ENCODE measurements around the gene ZNF439.
"Not testable (repeated sequence)": the region's sequence is repeated elsewhere in the genome, so short reads cannot be mapped to it uniquely, and the experiment has no call there.

ZNF439 gene

GRCh38 chr19:11882606-11883005, 34.1 kb downstream of the ZNF439 start:
- Histone ChIP-seq H3K27ac (ENCODE audit: insufficient read depth in 1 of 2, low read depth in 1 of 2, low read length in 2 of 2, poor library complexity in 1 of 2, severe bottlenecking in 2 of 2) (no peak overlapping the region), H3K9me3 (ENCODE audit: control extremely low read depth in 1 of 5, control insufficient read depth in 4 of 5, insufficient read depth in 2 of 5, low read depth in 1 of 5, low read length in 4 of 5) (peaks cover 0 to 19% (median 8%) of the 10 kb centered on the region in 5 experiments), H3K36me3 (ENCODE audit: control insufficient read depth in 4 of 4, insufficient read depth in 4 of 4, low read length in 3 of 4) (no peaks in the 10 kb centered on the region), H3K27me3 (replicated peaks in 2 of 5; ENCODE audit: control insufficient read depth in 4 of 5, insufficient read depth in 5 of 5, low read length in 4 of 5) (no peaks in the 10 kb centered on the region), H3K4me3 (ENCODE audit: control insufficient read depth in 1 of 7, extremely low read depth in 1 of 7, insufficient read depth in 4 of 7, low read depth in 2 of 7, low read length in 6 of 7) (peak overlapping the region in 2 of 7 experiments; percentile 25 to 48), H3K4me1 (ENCODE audit: control extremely low read depth in 1 of 4, control insufficient read depth in 4 of 4, insufficient read depth in 4 of 4, low read length in 3 of 4) (peaks cover 6 to 27% (median 14%) of the 10 kb centered on the region in 4 experiments)
- ChIA-PET CTCF (interaction anchor here (0.8 to 4.8 kb wide), 9 partner anchors 38 to 256 kb away, joined by 3 to 24 read pairs (median 7); partner anchors contain the start of genes ZNF491, ZNF700 and ZNF763), POLR2A (no interaction called here)
- no CpG with 5 or more reads among the region's 2 CpGs for whole genome bisulfite sequencing (ENCODE audit: insufficient coverage)
- DNase-seq = peak; percentile 14 to 79 (median 64)

DNA sequence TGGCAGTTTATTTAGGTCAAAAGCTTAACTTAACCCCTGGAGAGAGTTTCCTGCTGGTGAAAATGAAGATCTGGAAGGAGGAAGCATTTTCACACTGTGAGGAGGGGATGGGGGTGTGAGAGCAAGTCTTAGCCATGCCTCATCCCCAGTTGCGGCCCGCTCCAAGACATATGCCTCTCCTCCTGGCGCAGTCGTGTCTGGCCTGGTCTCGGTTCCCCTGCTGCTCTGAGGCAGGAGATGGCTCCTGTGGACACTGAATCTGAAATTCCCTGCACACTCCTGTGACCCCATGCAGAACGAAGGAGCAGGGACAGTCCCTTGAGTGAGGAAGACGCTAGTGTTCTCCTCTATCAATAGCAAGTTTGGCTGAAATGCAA, 38.7 kb downstream of the ZNF439 start:
- Histone ChIP-seq H3K4me3 (ENCODE audit: control insufficient read depth in 1 of 7, extremely low read depth in 1 of 7, insufficient read depth in 4 of 7, low read depth in 2 of 7, low read length in 6 of 7) (peak overlapping the region in 6 of 7 experiments; percentile 73 to 95 (median 84)), H3K27ac (ENCODE audit: insufficient read depth in 1 of 2, low read depth in 1 of 2, low read length in 2 of 2, poor library complexity in 1 of 2, severe bottlenecking in 2 of 2) (no peak overlapping the region), H3K36me3 (ENCODE audit: control insufficient read depth in 4 of 4, insufficient read depth in 4 of 4, low read length in 3 of 4) (peaks cover 0 to 12% (median 3%) of the 10 kb centered on the region in 4 experiments), H3K4me1 (ENCODE audit: control extremely low read depth in 1 of 4, control insufficient read depth in 4 of 4, insufficient read depth in 4 of 4, low read length in 3 of 4) (peaks cover 16 to 31% (median 21%) of the 10 kb centered on the region in 4 experiments), H3K27me3 (replicated peaks in 2 of 5; ENCODE audit: control insufficient read depth in 4 of 5, insufficient read depth in 5 of 5, low read length in 4 of 5) (no peaks in the 10 kb centered on the region), H3K9me3 (ENCODE audit: control extremely low read depth in 1 of 5, control insufficient read depth in 4 of 5, insufficient read depth in 2 of 5, low read depth in 1 of 5, low read length in 4 of 5) (peaks cover 0 to 18% (median 4%) of the 10 kb centered on the region in 5 experiments)
- POLR2A ChIA-PET = interaction anchor here (0.6 to 1.8 kb wide), 4 partner anchors 37 to 474 kb away, joined by 3 to 7 read pairs (median 5); partner anchors contain the start of gene ZNF20
- CTCF ChIA-PET = interaction anchor here (1.0 to 3.0 kb wide), 2 partner anchors 90 to 101 kb away, joined by 3 to 9 read pairs; no protein-coding TSS in a partner anchor
- DNase-seq = peak in 2 of 3 donors; percentile 47 to 62
- WGBS (ENCODE audit: insufficient coverage) = 26% methylated on average over 7 of the region's 7 CpGs

GRCh38 chr19:11887611-11888531, 39.3 kb downstream of the ZNF439 start, which contains the start of gene ZNF69:
ZNF69 (plus strand) TSS chr19:11887782; CDS start chr19:11887924, 142 bp downstream.
- peak; percentile 68 to 81 (median 73) for DNase-seq
- Histone ChIP-seq H3K27me3 (replicated peaks in 2 of 5; ENCODE audit: control insufficient read depth in 4 of 5, insufficient read depth in 5 of 5, low read length in 4 of 5) (no peaks in the 10 kb centered on the region), H3K4me3 (ENCODE audit: control insufficient read depth in 1 of 7, extremely low read depth in 1 of 7, insufficient read depth in 4 of 7, low read depth in 2 of 7, low read length in 6 of 7) (peak within 1 kb of the TSS; percentile 46 to 95 (median 81)), H3K36me3 (ENCODE audit: control insufficient read depth in 4 of 4, insufficient read depth in 4 of 4, low read length in 3 of 4) (peaks cover 0 to 16% (median 5%) of the 10 kb centered on the region in 4 experiments), H3K4me1 (ENCODE audit: control extremely low read depth in 1 of 4, control insufficient read depth in 4 of 4, insufficient read depth in 4 of 4, low read length in 3 of 4) (peaks cover 9 to 25% (median 19%) of the 10 kb centered on the region in 4 experiments), H3K27ac (ENCODE audit: insufficient read depth in 1 of 2, low read depth in 1 of 2, low read length in 2 of 2, poor library complexity in 1 of 2, severe bottlenecking in 2 of 2) (peak within 1 kb of the TSS; percentile 66 to 82), H3K9me3 (ENCODE audit: control extremely low read depth in 1 of 5, control insufficient read depth in 4 of 5, insufficient read depth in 2 of 5, low read depth in 1 of 5, low read length in 4 of 5) (peaks cover 2 to 20% (median 8%) of the 10 kb centered on the region in 5 experiments)
- ChIA-PET POLR2A (interaction anchor here (0.6 to 1.8 kb wide), 5 partner anchors 36 to 475 kb away, joined by 3 to 7 read pairs (median 5); partner anchors contain the start of gene ZNF20), CTCF (interaction anchor here (1.0 to 3.0 kb wide), 2 partner anchors 90 to 101 kb away, joined by 3 to 9 read pairs; no protein-coding TSS in a partner anchor)
- under 1% methylated on average over 56 of the region's 56 CpGs for WGBS (ENCODE audit: insufficient coverage)

DNA sequence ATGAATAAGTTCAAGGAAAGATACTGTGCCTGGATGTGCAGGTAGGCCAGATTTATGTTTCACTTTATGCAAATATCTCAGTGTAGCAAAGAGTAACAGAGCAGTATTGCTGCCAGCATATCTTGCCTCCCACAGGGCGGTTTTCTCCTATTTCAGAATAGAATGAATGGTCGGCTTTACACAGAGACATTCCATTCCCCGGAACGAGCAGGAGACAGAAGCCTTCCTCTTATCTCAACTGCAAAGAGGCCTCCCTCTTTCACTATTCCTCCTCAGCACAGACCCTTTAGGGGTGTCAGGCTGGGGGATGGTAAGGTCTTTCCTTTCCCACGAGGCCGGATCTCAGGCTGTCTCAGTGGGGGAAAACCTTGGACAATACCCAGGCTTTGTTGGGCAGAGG, 41.4 kb downstream of the ZNF439 start:
- POLR2A ChIA-PET; H3K4me3 ChIP-seq (ENCODE audit: control insufficient read depth in 1 of 7, extremely low read depth in 1 of 7, insufficient read depth in 4 of 7, low read depth in 2 of 7, low read length in 6 of 7); DNase-seq; H3K27ac ChIP-seq (ENCODE audit: insufficient read depth in 1 of 2, low read depth in 1 of 2, low read length in 2 of 2, poor library complexity in 1 of 2, severe bottlenecking in 2 of 2); H3K27me3 ChIP-seq (replicated peaks in 2 of 5; ENCODE audit: control insufficient read depth in 4 of 5, insufficient read depth in 5 of 5, low read length in 4 of 5); CTCF ChIA-PET: not testable (repeated sequence)
- WGBS (ENCODE audit: insufficient coverage) = 94% methylated on average over 3 of the region's 6 CpGs
- peaks cover 6 to 19% (median 18%) of the 10 kb centered on the region in 4 experiments for H3K4me1 ChIP-seq (ENCODE audit: control extremely low read depth in 1 of 4, control insufficient read depth in 4 of 4, insufficient read depth in 4 of 4, low read length in 3 of 4)
- peaks cover 5 to 31% (median 23%) of the 10 kb centered on the region in 5 experiments for H3K9me3 ChIP-seq (ENCODE audit: control extremely low read depth in 1 of 5, control insufficient read depth in 4 of 5, insufficient read depth in 2 of 5, low read depth in 1 of 5, low read length in 4 of 5)
- H3K36me3 ChIP-seq (ENCODE audit: control insufficient read depth in 4 of 4, insufficient read depth in 4 of 4, low read length in 3 of 4) = peaks cover 2 to 36% (median 14%) of the 10 kb centered on the region in 4 experiments

DNA sequence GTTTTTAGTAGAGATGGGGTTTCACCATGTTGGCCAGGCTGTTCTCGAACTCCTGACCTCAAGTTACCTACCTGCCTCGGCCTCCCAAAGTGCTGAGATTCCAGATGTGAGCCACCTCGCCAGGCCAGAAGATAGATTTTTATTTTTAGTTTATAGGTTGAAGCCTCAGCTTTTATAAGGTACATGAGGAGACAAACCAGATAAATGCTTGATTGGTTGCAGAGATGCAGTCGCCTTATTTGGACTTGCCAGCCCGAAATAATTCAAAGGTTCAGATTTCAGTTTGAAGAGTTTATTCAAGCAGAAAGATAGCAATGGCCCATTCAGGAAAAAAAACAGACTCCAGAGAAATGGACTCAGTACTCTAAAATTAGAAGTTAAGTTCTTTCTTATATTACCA, 42.1 kb downstream of the ZNF439 start:
- POLR2A ChIA-PET = no interaction called here
- peaks cover 2 to 44% (median 20%) of the 10 kb centered on the region in 4 experiments for H3K36me3 ChIP-seq (ENCODE audit: control insufficient read depth in 4 of 4, insufficient read depth in 4 of 4, low read length in 3 of 4)
- peaks cover 6 to 19% (median 18%) of the 10 kb centered on the region in 4 experiments for H3K4me1 ChIP-seq (ENCODE audit: control extremely low read depth in 1 of 4, control insufficient read depth in 4 of 4, insufficient read depth in 4 of 4, low read length in 3 of 4)
- H3K27ac ChIP-seq (ENCODE audit: insufficient read depth in 1 of 2, low read depth in 1 of 2, low read length in 2 of 2, poor library complexity in 1 of 2, severe bottlenecking in 2 of 2) = no peak overlapping the region
- H3K27me3 ChIP-seq (replicated peaks in 2 of 5; ENCODE audit: control insufficient read depth in 4 of 5, insufficient read depth in 5 of 5, low read length in 4 of 5) = no peaks in the 10 kb centered on the region
- peaks cover 5 to 34% (median 30%) of the 10 kb centered on the region in 5 experiments for H3K9me3 ChIP-seq (ENCODE audit: control extremely low read depth in 1 of 5, control insufficient read depth in 4 of 5, insufficient read depth in 2 of 5, low read depth in 1 of 5, low read length in 4 of 5)
- 100% methylated on average over 3 of the region's 5 CpGs for WGBS (ENCODE audit: insufficient coverage)
- CTCF ChIA-PET = no interaction called here
- no peak overlapping the region for H3K4me3 ChIP-seq (ENCODE audit: control insufficient read depth in 1 of 7, extremely low read depth in 1 of 7, insufficient read depth in 4 of 7, low read depth in 2 of 7, low read length in 6 of 7)
- DNase-seq = no peak

DNA sequence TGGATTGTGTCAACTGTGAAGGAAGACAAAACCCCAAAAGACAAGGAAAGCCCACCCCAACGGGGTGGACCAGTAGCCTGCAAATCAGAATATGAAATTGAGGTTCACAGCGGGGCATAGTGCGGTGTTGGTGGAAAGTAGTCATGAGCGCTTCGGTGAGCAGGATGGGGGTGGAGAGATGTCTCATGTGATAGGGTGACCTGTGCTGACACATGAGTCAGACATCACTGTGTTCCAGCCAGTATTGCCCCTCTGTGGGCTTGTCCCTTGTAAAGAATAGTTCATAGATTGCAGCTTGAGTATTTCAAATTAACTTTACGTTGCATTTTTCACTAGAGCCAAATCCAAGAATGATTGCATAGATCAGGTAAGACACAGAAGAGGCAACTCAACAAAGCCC, 46.3 kb downstream of the ZNF439 start:
- H3K9me3 ChIP-seq (ENCODE audit: control extremely low read depth in 1 of 5, control insufficient read depth in 4 of 5, insufficient read depth in 2 of 5, low read depth in 1 of 5, low read length in 4 of 5) = peaks cover 9 to 52% (median 41%) of the 10 kb centered on the region in 5 experiments
- H3K4me3 ChIP-seq (ENCODE audit: control insufficient read depth in 1 of 7, extremely low read depth in 1 of 7, insufficient read depth in 4 of 7, low read depth in 2 of 7, low read length in 6 of 7) = no peak overlapping the region
- no peaks in the 10 kb centered on the region for H3K27me3 ChIP-seq (replicated peaks in 2 of 5; ENCODE audit: control insufficient read depth in 4 of 5, insufficient read depth in 5 of 5, low read length in 4 of 5)
- 98% methylated on average over 5 of the region's 6 CpGs for WGBS (ENCODE audit: insufficient coverage)
- peaks cover 7 to 57% (median 21%) of the 10 kb centered on the region in 4 experiments for H3K36me3 ChIP-seq (ENCODE audit: control insufficient read depth in 4 of 4, insufficient read depth in 4 of 4, low read length in 3 of 4)
- no peak for DNase-seq
- H3K4me1 ChIP-seq (ENCODE audit: control extremely low read depth in 1 of 4, control insufficient read depth in 4 of 4, insufficient read depth in 4 of 4, low read length in 3 of 4) = no peaks in the 10 kb centered on the region
- ChIA-PET POLR2A (no interaction called here), CTCF (no interaction called here)
- no peak overlapping the region for H3K27ac ChIP-seq (ENCODE audit: insufficient read depth in 1 of 2, low read depth in 1 of 2, low read length in 2 of 2, poor library complexity in 1 of 2, severe bottlenecking in 2 of 2)

Measured in common myeloid progenitor, CD34-positive (primary cell).